Fibroblast of lung (primary cell): Measurements from ENCODE around the gene AAR2. TPM values are rescaled to one million over a fixed set of nuclear protein-coding genes. Genes with fewer than 3 reads are reported as not detected.

ENCODE experiments used
- DNase-seq, 2 donors: peaks; one replicate each; pipeline versions ENCODE4 v3.0.0 to v3.0.0-alpha.2; 2010; ENCODE audit warnings: low read depth in 2 of 2
- H2AFZ ChIP-seq: 2 replicates; pipeline ENCODE4 v1.5.1; 2012; ENCODE audit warnings: low read length, control low read depth, inconsistent platforms
- H3K27ac ChIP-seq: 2 replicates; pipeline ENCODE4 v1.5.1; 2011; ENCODE audit warnings: low read length, control low read depth; ENCODE audit not compliant: insufficient read depth
- H3K27me3 ChIP-seq: 2 replicates; pipeline ENCODE4 v1.5.1; 2011; ENCODE audit warnings: mild to moderate bottlenecking, low read length; ENCODE audit not compliant: control insufficient read depth, insufficient read depth
- H3K36me3 ChIP-seq: 2 replicates; pipeline ENCODE4 v1.5.1; 2011; ENCODE audit warnings: low read length; ENCODE audit not compliant: control insufficient read depth, insufficient read depth
- H3K4me1 ChIP-seq: 2 replicates; pipeline ENCODE4 v1.5.1; 2011; ENCODE audit warnings: low read length; ENCODE audit not compliant: control insufficient read depth, insufficient read depth; ENCODE audit errors: extremely low read depth
- H3K4me2 ChIP-seq: 2 replicates; pipeline ENCODE4 v1.5.1; 2011; ENCODE audit warnings: low read length, control low read depth; ENCODE audit not compliant: insufficient read depth; ENCODE audit errors: extremely low read depth
- H3K4me3 ChIP-seq, 4 experiments: fragments of 200-600 bp in 1 of 4; sonication (generic) in 1 of 4; replicated peaks in 1 of 4; 2 replicates each; pipeline ENCODE4 v1.5.1; 2011 to 2016; ENCODE audit warnings: low read length in 4 of 4, low read depth in 3 of 4, mild to moderate bottlenecking in 3 of 4, control low read depth in 2 of 4, inconsistent platforms in 1 of 4, mixed read lengths in 1 of 4; ENCODE audit not compliant: insufficient read depth in 1 of 4; ENCODE audit errors: control extremely low read depth in 1 of 4
- H3K79me2 ChIP-seq: 2 replicates; pipeline ENCODE4 v1.5.1; 2012; ENCODE audit warnings: mild to moderate bottlenecking, low read length, inconsistent platforms; ENCODE audit not compliant: control insufficient read depth, insufficient read depth
- H3K9ac ChIP-seq: 2 replicates; pipeline ENCODE4 v1.5.1; 2011; ENCODE audit warnings: mild to moderate bottlenecking, low read length, control low read depth; ENCODE audit not compliant: insufficient read depth
- H3K9me3 ChIP-seq: 2 replicates; pipeline ENCODE4 v1.5.1; 2012; ENCODE audit warnings: low read depth, low read length; ENCODE audit not compliant: control insufficient read depth, insufficient read depth
- H4K20me1 ChIP-seq: 2 replicates; pipeline ENCODE4 v1.5.1; 2011; ENCODE audit warnings: low read length; ENCODE audit not compliant: control insufficient read depth, insufficient read depth; ENCODE audit errors: extremely low read depth
- EZH2 ChIP-seq: IDR thresholded peaks from 2 replicates; pipeline ENCODE4 v1.5.1; 2012; ENCODE audit warnings: low read length, control low read depth, mild to moderate bottlenecking; ENCODE audit errors: missing control alignments
- polyA plus RNA-seq, 2 donors: library from polyadenylated mRNA; depleted of rRNA in 1 of 2; stranded (reverse) in 1 of 2; unstranded in 1 of 2; fragments of >200 nt; gene quantifications; 2 replicates each; pipeline ENCODE4 v1.2.1, GENCODE V29; 2011 to 2012; ENCODE audit warnings: missing spikeins in 1 of 2
- total RNA-seq: library from RNA; depleted of rRNA; stranded (reverse); fragments of >200 nt; gene quantifications from 2 replicates; pipeline ENCODE4 v1.2.1, GENCODE V29; 2014
- TF ChIP-seq, protein P1 (sequence below), 2 donors: IDR thresholded peaks in 1 of 2; conservative IDR thresholded peaks in 1 of 2; 1 replicate in 1 of 2; 2 replicates in 1 of 2; pipeline ENCODE4 v1.5.1; 2011 to 2012; ENCODE audit warnings: low read length in 2 of 2, control low read depth in 1 of 2, inconsistent platforms in 1 of 2, low read depth in 1 of 2, mild to moderate bottlenecking in 1 of 2

Gene AAR2
- total and polyA plus RNA-seq, 2 donors (not counting 1 experiment from before 2014, with no cell fraction given) = 24.6 to 25.3 TPM

DNA sequence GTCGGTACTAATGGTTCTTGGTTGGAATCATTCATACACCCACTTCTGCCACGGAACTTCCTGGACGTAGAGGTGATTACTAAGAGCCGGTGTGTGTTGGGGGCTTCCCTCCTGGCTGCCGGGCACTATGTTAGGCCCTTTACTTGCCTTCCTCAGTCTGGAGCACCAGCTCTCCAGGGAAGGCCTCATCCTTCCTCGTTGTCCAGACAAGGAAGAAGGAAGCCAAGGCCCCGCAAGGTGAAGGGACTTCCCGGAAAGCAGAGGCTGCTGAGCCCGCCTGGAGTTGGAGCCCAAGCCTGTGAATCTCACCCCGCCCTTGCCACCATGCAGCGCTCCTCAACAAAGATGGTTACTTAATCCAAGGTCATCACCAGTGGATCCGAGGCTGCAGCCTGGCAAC, 26.2 kb downstream of the AAR2 start:
- TF ChIP-seq EZH2 = no peak
- TF ChIP-seq, protein P1, sequence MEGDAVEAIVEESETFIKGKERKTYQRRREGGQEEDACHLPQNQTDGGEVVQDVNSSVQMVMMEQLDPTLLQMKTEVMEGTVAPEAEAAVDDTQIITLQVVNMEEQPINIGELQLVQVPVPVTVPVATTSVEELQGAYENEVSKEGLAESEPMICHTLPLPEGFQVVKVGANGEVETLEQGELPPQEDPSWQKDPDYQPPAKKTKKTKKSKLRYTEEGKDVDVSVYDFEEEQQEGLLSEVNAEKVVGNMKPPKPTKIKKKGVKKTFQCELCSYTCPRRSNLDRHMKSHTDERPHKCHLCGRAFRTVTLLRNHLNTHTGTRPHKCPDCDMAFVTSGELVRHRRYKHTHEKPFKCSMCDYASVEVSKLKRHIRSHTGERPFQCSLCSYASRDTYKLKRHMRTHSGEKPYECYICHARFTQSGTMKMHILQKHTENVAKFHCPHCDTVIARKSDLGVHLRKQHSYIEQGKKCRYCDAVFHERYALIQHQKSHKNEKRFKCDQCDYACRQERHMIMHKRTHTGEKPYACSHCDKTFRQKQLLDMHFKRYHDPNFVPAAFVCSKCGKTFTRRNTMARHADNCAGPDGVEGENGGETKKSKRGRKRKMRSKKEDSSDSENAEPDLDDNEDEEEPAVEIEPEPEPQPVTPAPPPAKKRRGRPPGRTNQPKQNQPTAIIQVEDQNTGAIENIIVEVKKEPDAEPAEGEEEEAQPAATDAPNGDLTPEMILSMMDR (conservative IDR thresholded peaks at IDR 0.05 in 1 of 2, IDR thresholded peaks at IDR 0.05 in 1 of 2; ENCODE audit: low read depth in 1 of 2, low read length in 2 of 2) = no peak
- Histone ChIP-seq H3K9me3 (no peaks in the 10 kb centered on the region), H4K20me1 (no peaks in the 10 kb centered on the region), H3K9ac (no peak overlapping the region), H3K27ac (no peak overlapping the region), H2AFZ (no peak overlapping the region), H3K4me2 (no peak overlapping the region), H3K27me3 (no peaks in the 10 kb centered on the region), H3K4me3 (no peak overlapping the region), H3K36me3 (no peaks in the 10 kb centered on the region), H3K4me1 (no peaks in the 10 kb centered on the region), H3K79me2 (no peaks in the 10 kb centered on the region)
- no peak for DNase-seq

DNA sequence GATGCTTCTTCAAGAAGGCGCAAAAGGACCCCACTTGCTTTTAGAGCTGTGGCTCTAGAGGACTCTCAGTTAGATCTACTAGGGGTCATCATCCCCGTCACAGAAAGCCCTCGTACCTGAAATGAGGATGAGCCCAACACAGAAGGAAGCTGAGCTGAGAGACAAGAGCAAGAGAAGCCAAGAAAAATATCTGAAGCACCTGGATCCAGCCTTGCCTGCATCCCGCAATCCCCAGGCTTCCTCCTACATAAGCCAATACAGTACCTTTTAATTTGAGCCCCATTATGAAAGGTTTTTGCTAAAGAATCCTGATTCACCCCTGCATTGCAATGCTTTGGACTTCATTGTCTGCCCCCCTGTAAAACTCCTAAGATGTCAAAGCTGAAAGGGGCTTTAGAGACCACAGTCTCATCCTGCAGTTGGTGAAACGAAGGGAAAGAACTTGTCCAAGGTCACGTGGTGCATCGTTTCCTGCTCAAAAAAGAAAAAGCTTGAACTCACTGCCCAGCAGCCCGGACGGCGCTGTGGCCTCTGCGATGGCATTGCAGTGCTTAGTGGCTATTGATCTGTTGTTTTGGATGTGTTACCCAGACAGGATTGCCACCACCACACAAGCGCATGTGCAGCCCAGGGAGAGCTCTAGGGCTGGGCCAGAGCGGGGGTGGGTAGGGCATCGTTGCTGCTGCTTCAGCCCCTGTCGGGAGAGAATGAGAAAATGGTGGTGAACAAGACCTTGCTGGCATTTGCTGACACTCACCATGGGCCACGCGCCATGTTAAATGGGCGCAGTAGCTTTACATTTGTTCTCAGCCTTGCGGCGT, 28.4 kb downstream of the AAR2 start:
- Histone ChIP-seq H3K4me3 (no peak overlapping the region), H3K36me3 (no peaks in the 10 kb centered on the region), H3K79me2 (no peaks in the 10 kb centered on the region), H2AFZ (no peak overlapping the region), H3K27me3 (no peaks in the 10 kb centered on the region), H3K9me3 (no peaks in the 10 kb centered on the region), H3K4me1 (no peaks in the 10 kb centered on the region), H3K4me2 (no peak overlapping the region), H3K9ac (no peak overlapping the region), H4K20me1 (no peaks in the 10 kb centered on the region), H3K27ac (no peak overlapping the region)
- no peak for DNase-seq
- TF ChIP-seq EZH2 = no peak
- TF ChIP-seq, protein P1 (conservative IDR thresholded peaks at IDR 0.05 in 1 of 2, IDR thresholded peaks at IDR 0.05 in 1 of 2; ENCODE audit: low read depth in 1 of 2, low read length in 2 of 2) = no peak

DNA sequence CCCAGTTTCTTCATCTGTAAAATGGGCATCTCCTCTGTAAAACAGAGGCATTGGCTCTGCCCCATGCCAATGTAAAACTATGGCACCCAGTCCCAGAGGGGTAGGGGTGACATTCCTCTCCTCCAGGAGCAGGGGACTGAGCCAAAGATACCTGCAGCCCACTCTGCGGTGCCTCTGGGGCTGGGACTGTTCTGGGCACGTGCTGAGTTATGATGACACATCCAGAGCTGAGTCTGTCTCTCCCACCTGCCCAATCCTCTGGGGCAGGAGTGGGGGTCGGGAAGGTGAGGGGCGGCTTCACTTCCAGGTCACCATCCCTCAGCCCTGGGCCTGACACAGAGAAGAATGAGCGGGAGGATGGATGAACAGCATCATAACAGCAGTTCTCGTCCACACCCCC, 29.9 kb downstream of the AAR2 start:
- Histone ChIP-seq H3K4me1 (no peaks in the 10 kb centered on the region), H3K36me3 (no peaks in the 10 kb centered on the region), H2AFZ (no peak overlapping the region), H3K79me2 (no peaks in the 10 kb centered on the region), H3K4me3 (no peak overlapping the region), H3K9ac (no peak overlapping the region), H3K4me2 (no peak overlapping the region), H4K20me1 (no peaks in the 10 kb centered on the region), H3K27ac (no peak overlapping the region), H3K9me3 (no peaks in the 10 kb centered on the region), H3K27me3 (no peaks in the 10 kb centered on the region)
- DNase-seq = no peak
- TF ChIP-seq EZH2 = no peak
- TF ChIP-seq, protein P1 (conservative IDR thresholded peaks at IDR 0.05 in 1 of 2, IDR thresholded peaks at IDR 0.05 in 1 of 2; ENCODE audit: low read depth in 1 of 2, low read length in 2 of 2) = no peak
